Panc1 (cell line): ENCODE results near the gene VWA8. TPM values are rescaled to one million over a fixed set of nuclear protein-coding genes. Genes with fewer than 3 reads are reported as not detected.

Experiments used
- ATAC-seq: fragments of 200-7000 bp; cut with Tn5 transposase; 2 replicates; pipeline ENCODE4 v1.9.1; 2020; ENCODE audit warnings: mild to moderate bottlenecking, moderate library complexity
- BruUV-seq: library from RNA; stranded (reverse); fragments of 400-500 nt; replicated peaks from 2 replicates; lab custom pipeline; 2021; lab: Mats Ljungman, UMichigan
- CTCF ChIA-PET: fragments of 300-600 bp; sonication (Branson Sonifier 250); formaldehyde crosslinking; loops from one replicate; lab custom pipeline; 2022; ENCODE audit warnings: antibody characterized with exemption; lab: Charles Lee
- POLR2A ChIA-PET: fragments of 300-600 bp; sonication (Branson Sonifier 250); formaldehyde crosslinking; loops from one replicate; lab custom pipeline; 2022; ENCODE audit warnings: antibody characterized with exemption; lab: Charles Lee
- DNase-seq: peaks from one replicate; pipeline ENCODE4 v3.0.0-alpha.2; 2010; ENCODE audit warnings: low read depth, low spot score
- H3K27ac ChIP-seq: 2 replicates; pipeline ENCODE4 v1.5.1; 2011; ENCODE audit warnings: mild to moderate bottlenecking, low read length, inconsistent platforms
- H3K27me3 ChIP-seq: fragments of 200-500 bp; sonication (Bioruptor generic); 2 replicates; pipeline ENCODE4 v1.6.0; 2014; ENCODE audit warnings: low read length, inconsistent platforms; ENCODE audit not compliant: control insufficient read depth, insufficient read depth
- H3K36me3 ChIP-seq: fragments of 200-500 bp; sonication (Bioruptor generic); 2 replicates; pipeline ENCODE4 v1.5.1; 2014; ENCODE audit warnings: inconsistent platforms, mild to moderate bottlenecking, low read length, moderate library complexity; ENCODE audit not compliant: control insufficient read depth, insufficient read depth
- H3K4me1 ChIP-seq: 2 replicates; pipeline ENCODE4 v1.5.1; 2011; ENCODE audit warnings: inconsistent platforms, mild to moderate bottlenecking, low read length, moderate library complexity; ENCODE audit not compliant: control insufficient read depth, insufficient read depth
- H3K4me3 ChIP-seq, 2 experiments: 2 replicates each; pipeline ENCODE4 v1.5.1; 2011 to 2012; ENCODE audit warnings: low read depth in 2 of 2, low read length in 2 of 2, mild to moderate bottlenecking in 2 of 2, inconsistent platforms in 1 of 2, moderate library complexity in 1 of 2
- H3K9me3 ChIP-seq: fragments of 200-500 bp; sonication (Bioruptor generic); 2 replicates; pipeline ENCODE4 v1.5.1; 2014; ENCODE audit warnings: low read depth, mild to moderate bottlenecking, inconsistent platforms, low read length, moderate library complexity; ENCODE audit not compliant: control insufficient read depth, insufficient read depth
- CTCF ChIP-seq: fragments of 450-650 bp; IDR thresholded peaks from 2 replicates; pipeline ENCODE4 v1.5.1; 2017; ENCODE audit warnings: mild to moderate bottlenecking
- POLR2AphosphoS5 ChIP-seq: IDR thresholded peaks from 2 replicates; pipeline ENCODE4 v1.6.1; 2012; ENCODE audit warnings: mild to moderate bottlenecking, low read depth, low read length, moderate library complexity
- REST ChIP-seq, 2 experiments: IDR thresholded peaks; 2 replicates each; pipeline ENCODE4 v1.6.1; 2011 to 2012; ENCODE audit warnings: low read depth in 2 of 2, control low read depth in 1 of 2, low read length in 1 of 2, mild to moderate bottlenecking in 1 of 2, moderate library complexity in 1 of 2; ENCODE audit not compliant: insufficient read depth in 1 of 2
- SIN3A ChIP-seq: IDR thresholded peaks from 2 replicates; pipeline ENCODE4 v1.6.1; 2012; ENCODE audit warnings: low read depth, mild to moderate bottlenecking, low read length, moderate library complexity, borderline replicate concordance; ENCODE audit not compliant: insufficient read depth
- TCF7L2 ChIP-seq: IDR thresholded peaks from 2 replicates; pipeline ENCODE4 v1.6.1; 2011; ENCODE audit warnings: mild to moderate bottlenecking, low read depth, low read length, inconsistent platforms
- in situ Hi-C: cut with HindIII; loops from 2 replicates; pipeline ENCODE4 v1.10.0; 2016; ENCODE audit warnings: low sequenced_read_pairs, low pct_unique_long_range_greater_than_20kb
- intact Hi-C: fragments of 100-400 bp; cut with micrococcal nuclease; formaldehyde crosslinking; loops from one replicate; pipeline ENCODE4 v1.10.0; 2022; ENCODE audit not compliant: unreplicated experiment
- total RNA-seq: library from RNA; stranded (reverse); gene quantifications from one replicate; pipeline ENCODE4 v1.2.1, GENCODE V29; 2021; ENCODE audit not compliant: unreplicated experiment

VWA8 gene
- total RNA-seq, 1 experiment from 2014 or later, result 11.2 TPM

GRCh38 chr13:41587490-41587889, 373.4 kb downstream of the VWA8 start:
- no peak overlapping the region for H3K4me3 ChIP-seq
- no peaks in the 10 kb centered on the region for H3K27me3 ChIP-seq
- CTCF ChIA-PET, result interaction anchor here (0.6 kb wide), 1 partner anchor 9 kb away, joined by 3 read pairs; no protein-coding TSS in a partner anchor
- ATAC-seq (no peak), DNase-seq (no peak)
- in situ Hi-C loops (no loop called here), intact Hi-C loops (no loop called here)
- no peaks in the 10 kb centered on the region for H3K9me3 ChIP-seq
- POLR2A ChIA-PET, result no interaction called here
- TF ChIP-seq POLR2AphosphoS5 (no peak), CTCF (no peak), REST (IDR thresholded peaks at IDR 0.05; ENCODE audit: insufficient read depth in 1 of 2, low read depth in 2 of 2, low read length in 1 of 2) (no peak), SIN3A (no peak), TCF7L2 (no peak)
- BruUV-seq, result no TSS peak
- no peak overlapping the region for H3K27ac ChIP-seq
- H3K36me3 ChIP-seq, result no peaks in the 10 kb centered on the region
- no peaks in the 10 kb centered on the region for H3K4me1 ChIP-seq

- no peak overlapping the region for H3K4me3 ChIP-seq
- ATAC-seq (no peak), DNase-seq (no peak)
- ChIA-PET POLR2A (no interaction called here), CTCF (no interaction called here)
- BruUV-seq, result no TSS peak
- H3K9me3 ChIP-seq, result no peaks in the 10 kb centered on the region
- no peaks in the 10 kb centered on the region for H3K27me3 ChIP-seq
- intact Hi-C loops (no loop called here), in situ Hi-C loops (no loop called here)
- no peaks in the 10 kb centered on the region for H3K36me3 ChIP-seq
- no peaks in the 10 kb centered on the region for H3K4me1 ChIP-seq
- H3K27ac ChIP-seq, result no peak overlapping the region
- no peak for TF ChIP-seq TCF7L2
- TF ChIP-seq CTCF, result no peak
- no peak for TF ChIP-seq POLR2AphosphoS5
- no peak for TF ChIP-seq REST (IDR thresholded peaks at IDR 0.05; ENCODE audit: insufficient read depth in 1 of 2, low read depth in 2 of 2, low read length in 1 of 2)
- TF ChIP-seq SIN3A, result no peak
Measured at GRCh38 chr13:41586216-41586615, 374.7 kb downstream of the VWA8 start.
